MV-4-11 (cell line): Measurements from ENCODE around the gene SMIM27.

ENCODE experiments used
- DNase-seq: peaks from one replicate; lab custom pipeline; 2025; lab: John Stamatoyannopoulos, UW

The SMIM27 gene

DNA sequence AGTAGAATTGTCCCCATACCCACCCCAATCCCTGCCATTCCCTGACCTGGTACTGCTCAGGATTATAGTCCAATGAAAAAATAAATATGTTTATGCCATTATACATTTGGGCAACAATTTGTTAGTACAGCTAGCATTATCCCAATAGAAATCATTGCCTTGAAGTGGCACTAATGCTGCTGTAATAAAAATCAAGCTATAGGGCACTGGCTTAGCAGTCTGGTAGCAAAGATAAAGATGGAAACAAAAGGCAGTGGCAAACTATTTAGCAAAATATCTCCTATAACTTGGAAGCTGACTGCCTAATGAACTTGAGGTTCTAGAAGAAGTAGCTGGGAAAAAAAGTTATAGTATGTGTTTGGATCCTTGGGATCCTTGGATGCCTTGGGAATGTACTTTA, 2.5 kb downstream of the SMIM27 start:
- DNase-seq, result no peak

DNA sequence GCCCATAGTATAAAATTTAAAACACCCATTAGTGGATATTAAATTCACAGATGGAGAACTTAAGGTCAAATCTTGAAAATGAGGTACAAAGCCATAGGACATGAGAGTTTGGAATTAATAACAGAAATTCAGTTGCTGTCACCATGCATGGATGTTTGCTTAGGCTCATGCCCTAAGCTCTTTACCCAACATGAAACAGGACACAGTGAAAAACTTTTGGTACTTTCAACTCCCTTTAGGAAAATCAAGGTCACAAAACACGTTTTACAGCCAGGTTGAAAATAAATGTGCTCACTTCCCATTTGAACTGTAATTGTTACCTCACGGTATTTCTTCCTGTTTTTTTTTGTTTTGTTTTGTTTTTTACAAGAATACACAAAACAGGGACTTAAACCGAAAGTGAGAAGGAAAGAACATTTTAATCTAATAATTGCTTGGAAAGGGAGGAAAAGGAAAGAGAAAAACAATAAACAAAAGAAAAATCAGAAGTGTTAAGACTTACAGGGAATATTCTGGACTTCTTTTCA, 6.3 kb downstream of the SMIM27 start:
- no peak for DNase-seq

DNA sequence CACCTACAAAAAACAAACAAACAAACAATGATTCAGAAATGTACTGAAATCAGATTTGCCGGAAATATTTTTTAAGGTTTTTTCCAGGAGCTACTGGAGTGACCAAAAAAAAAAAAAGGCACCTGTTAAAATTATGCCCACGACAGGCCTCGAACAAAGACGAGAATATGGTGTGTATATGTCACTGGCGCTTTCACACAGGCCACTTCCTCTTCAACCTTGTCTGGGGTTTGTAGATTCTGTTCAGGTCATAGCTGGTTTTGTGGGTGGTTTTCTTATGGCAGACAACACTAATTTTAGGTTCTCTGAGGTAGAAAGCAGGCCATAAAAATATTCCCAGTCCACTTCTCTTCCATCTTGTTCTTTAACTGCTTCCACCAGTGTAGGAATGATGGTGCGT, 13.8 kb downstream of the SMIM27 start:
- DNase-seq, result peak; percentile 25

DNA sequence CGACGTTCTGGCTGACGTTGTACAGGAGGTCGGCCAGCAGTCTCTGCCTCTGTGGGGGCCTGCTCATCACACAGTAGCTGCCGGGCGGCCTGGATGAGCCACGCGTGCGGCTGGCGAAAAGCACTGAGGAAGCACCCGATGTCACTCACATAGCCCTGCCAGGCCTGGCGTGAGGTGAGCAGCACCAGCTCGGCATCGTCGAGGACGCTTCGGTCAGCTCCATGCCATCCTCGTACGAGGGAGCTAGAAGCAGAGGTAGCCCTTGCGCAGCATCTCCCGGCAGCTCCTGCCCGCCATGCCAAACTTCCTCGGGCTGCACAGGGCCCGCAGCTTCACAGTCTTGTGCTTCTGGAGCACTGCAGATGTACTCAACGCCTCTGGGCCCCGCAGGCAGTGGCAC, 14.6 kb downstream of the SMIM27 start:
- DNase-seq, result no peak

DNA sequence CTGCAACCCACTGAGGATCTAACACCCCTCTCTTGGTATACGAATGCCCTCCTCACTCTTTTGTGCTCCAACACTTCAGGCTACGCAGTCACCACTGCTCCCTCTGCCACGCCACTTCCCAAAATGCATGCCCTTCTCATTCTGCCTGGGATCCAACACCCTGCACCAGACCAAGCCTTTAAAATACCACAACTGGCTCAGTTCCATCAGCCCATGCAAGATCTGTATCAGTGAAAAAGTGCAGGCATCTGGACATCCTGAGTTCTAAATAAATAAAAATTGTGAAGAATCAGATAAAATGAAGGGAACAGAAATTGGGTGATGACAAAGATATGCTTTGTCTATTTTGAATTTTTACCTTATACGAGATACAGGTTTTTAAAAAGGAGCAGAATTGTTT, 18.1 kb downstream of the SMIM27 start:
- DNase-seq, result no peak

DNA sequence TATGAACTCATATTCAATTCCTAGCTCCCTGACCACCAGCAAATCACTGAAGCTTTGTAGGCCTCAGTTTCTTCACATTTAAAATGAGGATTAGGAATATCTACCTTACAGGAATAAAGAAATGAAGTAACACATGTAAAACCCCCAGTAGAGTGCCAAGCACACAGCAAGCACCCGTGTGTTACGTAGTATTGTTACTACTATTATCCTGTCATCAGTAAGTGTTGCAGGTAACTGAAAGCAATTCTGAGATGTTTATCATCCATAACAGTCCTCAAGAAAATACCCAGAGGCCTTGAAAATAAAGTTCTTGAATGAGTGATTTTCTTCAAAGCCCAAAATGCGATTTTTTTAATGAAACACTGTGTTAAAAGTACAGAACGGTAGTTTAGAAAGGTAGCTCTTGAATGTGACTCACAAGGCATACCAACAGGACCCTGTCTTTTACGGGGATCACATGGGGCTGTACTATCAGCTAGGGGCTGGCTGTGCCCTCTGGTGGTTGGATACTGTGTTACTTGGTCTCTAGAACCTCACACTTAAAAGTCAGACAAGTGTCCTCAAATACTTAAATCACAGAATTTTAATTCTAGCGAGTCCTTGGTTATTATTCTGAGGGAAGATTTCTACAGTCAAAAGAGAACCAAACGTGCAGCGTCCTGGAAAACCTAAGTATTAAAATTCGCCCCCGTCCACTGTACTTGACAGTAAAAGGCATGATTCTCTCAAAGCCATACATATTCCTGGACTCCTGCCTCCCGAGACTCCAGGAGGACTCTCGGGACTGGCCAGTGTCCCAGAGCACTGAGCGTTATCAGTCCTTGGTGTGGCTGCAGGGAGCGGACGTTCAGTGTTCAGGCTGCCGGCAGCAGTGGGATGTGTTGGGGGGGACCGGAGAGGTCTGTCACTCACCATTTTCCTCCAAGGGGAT, 20.1 kb downstream of the SMIM27 start:
- DNase-seq, result peak; percentile 77

DNA sequence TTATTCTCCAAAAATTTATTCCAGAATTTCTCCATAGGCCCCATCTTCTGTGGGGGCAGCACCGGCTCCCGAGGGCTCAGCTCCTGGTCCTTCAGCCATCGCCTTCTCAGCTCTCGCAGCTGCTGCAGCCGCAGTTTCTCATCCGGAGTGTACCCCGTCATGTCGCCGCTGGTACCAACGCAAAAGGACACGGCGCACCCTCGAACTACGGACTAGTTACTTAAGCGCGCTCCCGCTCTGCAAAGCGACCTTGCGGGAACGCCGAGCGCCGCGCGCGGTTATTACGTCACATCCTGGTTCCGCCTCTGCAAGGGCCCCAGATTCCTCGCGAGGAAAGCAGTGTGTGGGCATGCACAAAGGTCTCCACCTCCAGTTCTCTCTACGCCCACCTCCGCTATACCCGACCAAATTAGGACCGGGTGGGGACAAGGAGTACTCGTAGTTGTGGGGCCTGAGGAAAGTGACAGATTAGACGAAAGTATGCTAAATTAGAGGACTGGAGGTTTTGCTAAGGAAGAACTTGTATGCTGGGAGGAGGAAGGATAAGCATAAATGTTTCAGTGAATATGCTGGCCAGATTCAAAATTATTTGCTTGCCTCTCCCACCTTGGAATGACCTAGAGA, 20.9 kb downstream of the SMIM27 start, which contains the start of gene NDUFB6:
Gene NDUFB6, minus strand, starts transcription at position 260 of the 624 bp plus-strand sequence. Its CDS starts 99 bp downstream, at position 161.
- DNase-seq, result peak; percentile 92

DNA sequence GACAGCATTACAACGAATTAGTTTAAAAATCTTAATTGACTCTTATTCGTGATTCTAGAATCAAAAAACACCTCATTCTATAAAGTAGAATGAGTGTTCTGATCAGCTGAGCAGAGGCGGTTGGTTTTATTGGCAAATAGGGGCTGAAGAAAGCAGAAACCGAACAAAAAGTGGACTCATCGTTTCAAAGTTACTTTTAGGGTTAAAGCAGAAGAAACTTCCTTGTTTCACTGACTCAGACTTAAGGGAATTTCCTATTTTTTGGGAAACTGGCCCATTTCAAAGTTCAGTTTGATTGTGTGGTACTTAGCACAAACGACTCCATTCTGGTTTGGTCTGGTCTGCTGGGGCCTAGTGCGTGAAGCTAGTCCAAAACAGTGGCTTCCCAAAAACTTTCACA, 21.7 kb downstream of the SMIM27 start:
- DNase-seq, result no peak

DNA sequence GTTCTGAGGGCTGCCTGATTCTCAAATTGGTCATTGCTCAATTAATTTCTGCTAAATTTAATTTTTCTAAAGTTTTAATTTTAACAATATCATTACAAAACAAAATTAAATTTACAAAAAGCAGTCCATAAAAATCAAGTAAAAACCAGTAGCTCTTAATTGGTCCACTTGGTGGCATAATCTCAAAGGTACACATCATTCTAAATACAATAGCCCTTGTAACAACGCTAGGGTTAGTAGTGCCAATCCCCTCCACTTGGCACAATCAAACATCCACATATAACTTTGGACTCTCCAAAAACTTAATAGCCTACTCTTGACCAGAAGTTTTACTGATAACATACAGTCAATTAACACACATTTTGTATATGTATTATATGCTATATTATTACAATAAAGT, 22.7 kb downstream of the SMIM27 start:
- no peak for DNase-seq

DNA sequence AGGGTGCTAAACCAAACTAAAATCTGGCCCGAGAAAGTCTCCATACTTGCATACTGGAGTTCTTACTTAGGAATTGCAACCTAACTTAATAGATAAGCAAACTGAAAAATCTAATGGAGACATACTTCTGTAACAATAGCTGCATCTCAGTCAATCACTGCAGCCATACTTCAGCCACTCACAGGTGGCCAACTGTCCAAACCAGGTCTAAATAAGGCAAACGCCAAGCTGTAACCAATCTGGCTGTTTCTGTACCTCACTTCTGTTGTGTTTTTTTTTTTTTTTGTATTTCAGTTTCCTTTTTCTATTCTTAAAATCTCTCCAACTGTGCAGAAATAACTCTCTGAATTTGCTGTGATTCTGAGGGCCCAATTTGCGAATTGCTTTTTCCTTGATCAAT, 25.2 kb downstream of the SMIM27 start:
- DNase-seq, result no peak

DNA sequence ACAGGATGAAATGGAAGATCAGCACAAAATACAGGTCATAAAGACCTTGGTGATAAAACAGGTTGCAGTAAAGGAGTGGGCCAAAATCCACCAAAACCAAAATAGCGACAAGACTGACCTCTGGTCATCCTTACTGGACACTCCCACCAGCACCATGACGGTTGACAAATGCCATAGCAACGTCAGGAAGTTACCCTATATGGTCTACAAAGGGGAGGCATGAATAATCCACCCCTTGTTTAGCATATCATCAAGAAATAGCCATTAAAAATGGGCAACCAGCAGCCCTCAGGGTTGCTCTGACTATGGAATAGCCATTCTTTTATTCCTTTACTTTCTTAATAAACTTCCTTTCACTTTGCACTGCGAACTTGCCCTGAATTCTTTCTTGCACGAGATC, 26.8 kb downstream of the SMIM27 start:
- no peak for DNase-seq

DNA sequence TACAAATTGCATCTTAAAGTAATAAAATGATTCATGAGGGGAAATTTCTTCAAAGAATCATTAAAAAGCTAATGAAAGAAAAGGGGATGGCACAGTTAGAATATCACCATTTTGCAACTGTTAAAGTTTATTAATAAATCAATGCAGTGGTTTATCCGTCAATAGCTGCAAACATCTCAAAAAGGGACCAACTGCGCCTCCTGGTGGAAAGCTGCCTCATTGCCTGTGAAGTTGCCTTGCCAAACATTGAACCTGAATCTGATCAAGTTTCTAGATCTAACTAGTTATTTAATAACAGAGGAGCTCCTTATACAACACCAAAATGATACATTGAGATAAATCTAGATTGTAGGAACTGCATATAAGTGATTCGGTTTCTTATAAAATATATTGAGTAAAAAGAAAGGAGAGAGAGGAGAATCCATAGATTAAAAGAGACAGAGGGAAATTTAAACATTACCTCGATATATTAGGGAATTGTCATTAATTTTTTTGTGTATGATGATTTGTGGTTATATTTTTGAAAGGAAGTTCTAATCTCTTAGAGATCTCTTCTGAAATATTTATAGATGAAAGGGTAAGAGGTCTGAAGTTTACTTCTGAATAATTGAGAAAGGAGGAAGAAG, 27.7 kb downstream of the SMIM27 start:
- DNase-seq, result peak; percentile 13

DNA sequence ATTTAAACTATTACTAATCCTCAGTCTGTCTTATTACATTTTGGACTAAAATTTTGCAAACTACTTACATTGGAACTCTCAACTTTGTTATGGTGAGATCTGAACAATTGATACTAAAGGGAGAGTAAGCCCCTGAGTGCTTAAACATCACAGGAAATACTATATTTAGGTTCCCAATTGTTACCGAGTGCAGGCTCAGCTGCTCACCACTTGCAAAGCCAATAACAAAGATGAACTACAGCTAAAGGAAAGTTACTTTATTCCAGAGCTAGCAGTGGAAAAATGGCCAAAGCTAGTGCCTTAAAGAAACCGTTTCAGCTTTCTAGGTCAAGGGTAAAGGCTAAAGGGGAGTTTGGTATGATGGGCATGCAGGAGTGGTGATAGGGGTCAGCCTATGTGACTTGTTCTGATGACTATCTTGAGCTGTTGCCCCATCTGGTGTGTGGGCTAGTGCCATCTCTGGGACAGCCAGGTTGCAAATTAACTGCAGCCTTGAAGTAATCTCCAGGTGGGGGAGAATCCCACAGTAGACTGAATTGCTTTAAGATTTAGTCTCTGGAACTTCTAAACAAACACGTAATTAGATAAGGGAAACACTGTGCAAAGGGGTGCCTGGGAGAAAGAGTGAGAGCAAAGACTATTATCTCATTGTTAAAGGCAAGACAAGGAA, 28.6 kb downstream of the SMIM27 start:
- DNase-seq, result no peak

DNA sequence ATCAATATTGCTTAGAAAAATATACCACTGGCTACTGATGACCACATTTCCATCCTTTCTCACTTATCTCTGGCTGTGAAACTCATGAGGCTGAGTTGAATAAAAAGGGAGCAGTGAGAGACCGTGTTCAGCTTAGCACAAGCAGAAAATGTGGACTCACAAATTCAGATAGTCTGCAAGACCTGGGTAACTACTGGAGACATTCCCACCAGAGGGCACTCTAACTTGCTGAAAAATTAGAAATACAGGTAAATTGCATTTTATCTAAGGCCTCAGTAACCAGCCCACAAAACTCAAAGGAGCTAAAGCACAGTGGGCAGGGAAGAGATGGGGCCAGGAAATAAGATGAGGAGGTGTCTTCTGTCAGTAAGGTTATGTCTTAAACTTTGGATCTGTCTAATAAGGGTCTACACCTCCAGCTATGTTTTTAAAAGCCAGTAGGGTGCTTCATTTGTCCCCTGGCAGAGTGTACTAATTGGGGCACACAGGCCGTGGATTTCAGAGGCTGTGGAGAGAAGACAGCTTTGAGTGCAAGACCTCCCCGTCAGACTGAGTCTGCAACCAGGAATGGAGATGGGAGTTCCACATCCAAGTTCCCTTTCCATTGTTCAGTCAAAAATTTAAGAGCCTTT, 29.5 kb downstream of the SMIM27 start:
- peak; percentile 22 for DNase-seq

DNA sequence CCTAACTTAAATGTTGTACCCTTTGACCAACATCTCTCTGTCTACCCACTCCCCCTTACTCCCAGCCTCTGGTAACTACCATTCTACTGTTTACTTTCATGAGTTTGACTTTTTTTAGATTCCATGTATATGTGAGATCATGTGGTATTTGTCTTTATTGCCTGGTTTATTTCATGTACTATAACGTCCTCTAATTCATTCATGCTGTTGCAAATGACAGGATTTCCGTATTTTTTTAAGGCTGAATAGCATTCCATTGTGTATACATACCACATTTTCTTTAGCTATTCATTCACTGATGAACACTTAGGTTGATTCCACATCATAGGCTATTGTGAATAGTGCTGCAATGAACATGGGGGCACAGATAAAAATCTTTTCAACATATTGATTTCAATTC, 32.7 kb downstream of the SMIM27 start:
- DNase-seq, result no peak

DNA sequence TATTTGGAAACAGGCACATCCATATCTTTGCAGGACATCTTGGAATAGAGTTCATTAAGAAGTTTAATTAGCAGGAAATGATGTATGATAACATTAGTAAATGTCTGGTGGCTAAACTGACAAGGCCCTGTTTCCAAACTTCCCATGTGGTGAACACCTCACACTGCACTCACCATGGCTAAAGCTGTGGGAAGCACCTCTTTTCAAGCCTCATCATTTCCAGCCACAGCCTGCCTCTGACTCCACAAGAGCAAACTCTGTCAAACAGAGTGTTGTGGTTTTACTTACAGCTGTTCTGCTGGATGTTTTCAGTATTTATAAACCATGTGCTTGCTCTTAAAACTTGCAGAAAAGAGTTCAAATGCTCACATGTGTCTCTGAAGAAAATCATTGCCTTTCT, 35.8 kb downstream of the SMIM27 start:
- no peak for DNase-seq

DNA sequence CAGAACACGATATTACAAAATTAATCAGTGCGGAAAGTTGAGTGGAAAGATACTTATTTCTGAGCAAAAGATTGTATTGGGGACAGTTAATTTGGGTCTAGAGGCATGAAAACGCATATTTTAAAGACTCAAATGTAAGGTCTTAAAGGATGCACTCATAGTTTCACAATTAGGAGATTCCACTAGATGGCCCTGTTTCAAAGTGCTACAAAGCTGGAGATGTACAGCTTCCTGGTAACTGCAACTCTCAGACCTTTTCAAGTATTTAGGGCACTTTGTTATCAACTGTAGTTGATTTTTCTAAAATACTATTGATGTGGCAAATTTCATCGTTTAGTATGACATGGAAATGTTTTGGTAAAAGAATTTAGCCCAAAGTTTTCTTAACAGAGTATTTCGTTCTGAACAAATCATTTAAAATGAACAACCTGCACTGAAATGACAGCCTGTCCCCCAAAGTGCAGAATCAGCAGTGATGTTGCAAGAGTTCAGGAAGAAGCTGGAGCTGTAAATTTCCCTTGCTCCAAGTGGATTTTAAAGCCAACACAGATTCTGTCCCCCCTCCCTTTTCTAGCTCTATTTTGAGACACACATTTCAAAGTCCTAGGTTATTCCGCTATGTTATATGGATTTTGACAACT, 37.1 kb downstream of the SMIM27 start:
- DNase-seq, result peak; percentile 61

DNA sequence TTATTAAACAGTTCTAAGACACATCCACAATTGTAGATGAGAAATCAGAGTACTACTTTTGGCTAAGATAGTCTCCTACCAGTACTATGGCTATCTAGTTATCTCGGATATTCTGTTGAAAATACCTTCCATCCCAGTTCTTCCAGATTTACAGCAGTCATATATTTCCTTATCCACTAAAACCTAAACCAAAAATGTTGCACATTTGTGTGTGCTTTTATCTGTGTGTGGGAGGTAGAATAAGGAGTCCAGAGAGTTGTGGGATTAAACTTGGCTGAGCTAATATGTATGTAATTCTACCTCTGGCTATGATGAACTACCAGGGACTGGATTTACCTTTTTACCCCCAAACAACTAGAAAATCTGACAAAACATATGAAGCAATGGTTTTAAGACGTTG, 38.3 kb downstream of the SMIM27 start:
- no peak for DNase-seq

DNA sequence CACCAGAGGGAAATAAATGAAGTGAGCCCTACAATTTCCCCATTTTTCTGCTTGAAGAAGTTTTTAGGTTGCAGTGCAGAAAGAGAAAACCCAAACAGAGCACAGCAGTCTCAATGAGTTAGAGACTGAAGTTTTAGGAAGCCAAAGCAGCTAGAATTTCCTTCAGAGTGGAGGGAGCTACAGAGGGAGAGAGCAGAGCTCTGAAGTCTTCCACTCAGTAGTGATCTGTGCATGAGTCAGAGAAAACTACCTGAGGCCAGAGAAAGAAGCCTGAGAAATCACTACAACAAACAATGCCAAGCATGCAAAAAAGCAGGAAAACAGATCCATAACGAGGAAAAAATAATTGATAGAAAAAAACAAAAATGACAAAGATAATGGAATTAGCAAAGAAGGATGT, 38.8 kb downstream of the SMIM27 start:
- no peak for DNase-seq

DNA sequence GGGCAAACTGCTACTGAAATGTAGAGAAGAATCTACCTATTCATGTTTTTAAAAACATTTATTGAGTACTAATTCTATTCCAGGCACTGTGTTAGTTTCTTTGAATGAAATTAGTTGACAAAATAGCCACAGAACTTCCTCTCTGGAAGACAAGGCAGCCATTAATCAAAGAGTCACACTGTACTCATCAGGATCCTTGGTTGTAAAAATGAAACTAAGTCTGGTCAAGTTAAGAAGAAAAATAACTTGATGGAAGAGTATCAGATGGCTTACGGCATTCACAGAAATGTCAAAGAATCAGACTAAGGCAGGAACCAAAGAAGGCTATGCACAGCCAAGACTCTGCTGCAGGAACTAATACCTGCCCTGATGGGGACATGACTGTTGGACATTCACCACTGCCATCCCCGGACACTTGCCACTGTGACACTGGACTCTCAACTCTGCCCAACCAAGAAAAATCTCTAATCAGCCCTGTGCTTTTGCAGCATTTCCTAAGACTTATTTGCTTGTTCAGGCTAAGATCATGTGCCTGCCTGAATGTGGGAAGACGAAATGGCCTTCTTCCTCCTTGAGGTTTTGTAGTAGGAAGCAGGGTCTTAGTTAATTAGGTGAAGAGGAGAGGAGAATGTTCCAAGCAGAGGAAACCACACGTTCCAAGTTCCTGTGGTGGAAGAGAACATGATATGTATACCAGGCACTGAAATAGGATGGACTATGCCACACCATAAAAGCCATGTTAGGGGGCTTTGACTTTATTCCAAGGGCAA, 44.2 kb downstream of the SMIM27 start:
- peak; percentile 76 for DNase-seq
